GM19035 (cell line): Measurements from ENCODE around the gene LAPTM5.

Source experiments
- ATAC-seq: cut with Tn5 transposase; IDR thresholded peaks from one replicate; pipeline ENCODE4 v1.9.1; 2021; ENCODE audit not compliant: unreplicated experiment

Gene LAPTM5

GRCh38 chr1:30732277-30732996 is 25.1 kb downstream of the LAPTM5 start:
- no peak for ATAC-seq

DNA sequence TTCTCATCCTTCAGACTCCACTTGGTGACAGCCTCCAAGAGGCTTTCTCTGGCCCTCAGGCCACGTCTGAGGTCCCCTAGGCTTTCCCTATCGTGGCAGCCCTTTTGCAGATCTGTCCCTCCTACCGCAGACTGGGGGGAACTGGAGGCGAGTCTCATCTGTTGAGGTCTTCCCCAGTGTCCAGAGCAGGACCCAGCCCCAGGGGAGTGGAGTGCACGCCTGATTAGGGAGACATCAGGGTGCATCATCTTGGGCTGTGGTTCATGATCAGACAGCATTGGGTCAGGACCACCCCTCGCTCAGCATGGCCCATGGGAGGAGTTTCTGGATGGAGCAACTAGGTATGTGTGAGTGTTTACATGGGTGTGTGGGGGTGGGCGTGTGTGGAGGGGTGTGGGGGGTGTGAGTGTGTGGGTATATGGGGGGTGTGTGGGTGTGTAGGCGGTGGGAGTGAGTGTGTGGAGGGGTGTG is 25.7 kb downstream of the LAPTM5 start:
- ATAC-seq = no peak

GRCh38 chr1:30731109-30731805 is 26.3 kb downstream of the LAPTM5 start:
- no peak for ATAC-seq

DNA sequence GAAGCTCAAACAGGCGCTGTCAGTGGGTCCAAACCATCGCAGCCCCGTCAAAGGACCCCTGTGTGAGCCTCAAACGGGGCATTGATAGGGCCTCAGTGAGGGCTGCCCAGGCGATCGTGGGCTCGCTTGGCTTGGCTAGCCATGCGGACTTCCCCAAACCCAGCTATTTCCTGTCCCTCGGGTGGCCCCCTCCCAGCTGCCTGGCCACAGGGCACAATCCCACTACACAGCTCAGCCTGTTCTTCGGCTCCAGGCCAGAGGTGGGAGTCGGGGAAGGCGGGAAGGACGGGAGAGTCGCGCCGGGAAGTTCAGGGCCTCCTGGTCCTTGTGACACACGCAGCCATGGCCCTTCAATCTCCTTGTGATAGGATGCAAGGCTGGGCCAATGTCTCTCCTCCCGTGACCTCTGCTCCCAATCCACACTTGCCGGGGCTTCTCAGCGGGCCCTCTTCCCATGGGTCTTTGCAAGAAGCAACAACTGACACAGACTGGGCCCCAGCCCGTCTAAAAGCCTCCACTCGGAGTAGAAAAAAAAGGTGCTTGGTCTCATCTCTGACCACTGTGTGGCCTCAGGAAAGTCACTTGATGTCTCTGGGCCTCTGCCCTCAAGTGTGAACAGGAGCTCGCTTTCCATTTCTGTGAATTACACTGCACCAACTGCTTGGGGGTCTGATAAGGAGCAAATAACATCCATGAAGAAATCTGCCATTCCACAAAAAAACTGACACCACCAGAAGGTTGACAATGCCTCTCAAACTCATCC is 27.0 kb downstream of the LAPTM5 start:
- ATAC-seq = no peak

DNA sequence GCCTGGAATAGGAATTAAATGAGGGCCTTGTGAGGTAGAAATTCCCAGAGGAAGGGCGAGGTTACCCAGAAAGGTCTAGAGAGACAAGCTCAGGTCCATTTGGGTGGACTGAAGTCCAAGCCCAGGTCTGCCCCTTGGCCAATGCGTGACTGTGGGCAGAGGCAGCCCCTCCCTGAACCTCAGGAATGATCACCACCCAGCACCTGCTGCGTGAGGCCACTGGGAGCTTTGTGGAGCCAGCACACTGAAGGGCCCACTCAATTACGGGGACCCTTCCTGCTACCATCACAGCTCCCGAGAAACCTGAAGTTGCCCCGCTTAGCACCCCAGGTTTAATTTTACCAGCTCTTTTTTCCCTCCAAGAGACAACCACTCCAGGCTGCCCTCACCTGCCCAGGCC is 27.7 kb downstream of the LAPTM5 start:
- no peak for ATAC-seq

DNA sequence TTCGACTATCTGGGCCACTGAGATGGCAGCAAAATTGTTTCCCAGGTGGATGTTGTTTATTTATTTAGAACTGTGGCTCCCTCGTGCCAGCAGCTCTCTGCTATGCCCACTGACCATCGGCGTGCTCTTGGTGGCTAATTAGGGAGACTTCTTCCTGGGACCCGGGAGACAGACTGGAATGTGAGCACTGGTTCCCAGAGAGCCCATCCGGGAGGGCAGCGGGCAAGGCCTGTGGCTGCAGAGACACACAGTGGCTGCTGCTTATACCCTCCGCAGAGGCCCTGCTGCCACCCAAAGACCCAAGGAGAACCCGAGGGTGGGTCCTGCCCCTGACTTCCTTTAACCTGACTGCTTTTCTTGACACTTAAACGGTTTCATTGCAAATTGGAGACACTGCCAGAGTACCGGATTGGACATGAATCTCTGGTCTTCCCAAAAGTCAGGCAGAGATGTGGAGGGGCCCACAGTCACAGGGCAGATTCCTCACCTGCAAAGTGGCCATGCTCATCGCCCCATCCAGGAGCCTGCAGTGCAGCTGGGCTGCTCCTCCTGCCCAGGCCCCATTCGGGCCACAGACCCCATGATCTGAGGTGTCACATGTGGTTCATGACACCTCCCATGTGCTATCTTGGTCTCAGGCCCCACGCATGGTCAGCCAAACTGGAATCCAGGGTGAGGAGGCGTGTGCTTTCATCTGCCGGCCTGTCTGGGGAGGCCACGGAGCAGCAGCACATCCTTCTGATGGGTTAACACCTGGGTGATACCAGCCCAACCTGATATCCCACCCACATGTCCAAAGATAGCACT is 28.5 kb downstream of the LAPTM5 start:
- no peak for ATAC-seq

DNA sequence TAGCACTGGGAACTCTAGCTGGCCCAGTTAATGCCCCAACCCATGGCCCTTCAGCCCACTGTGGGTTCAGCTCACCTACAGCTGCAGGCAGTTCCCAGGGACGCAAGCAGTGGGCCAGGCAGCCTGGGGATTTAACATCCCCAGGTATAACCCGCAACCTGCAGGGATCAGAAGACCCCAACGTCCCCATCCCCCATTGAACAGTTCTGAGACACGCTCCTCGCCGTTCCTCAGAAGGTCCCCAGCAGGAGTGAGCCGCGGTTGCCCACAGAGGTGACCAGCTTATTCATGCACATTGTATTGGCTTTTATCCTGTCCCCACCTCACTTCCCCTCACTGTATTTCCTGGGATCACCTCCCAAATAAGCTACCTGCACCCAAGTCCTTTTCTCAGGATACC is 29.2 kb downstream of the LAPTM5 start:
- ATAC-seq = no peak

- no peak for ATAC-seq
These were observed 29.8 kb downstream of the LAPTM5 start for GRCh38 chr1:30727824-30728223.

DNA sequence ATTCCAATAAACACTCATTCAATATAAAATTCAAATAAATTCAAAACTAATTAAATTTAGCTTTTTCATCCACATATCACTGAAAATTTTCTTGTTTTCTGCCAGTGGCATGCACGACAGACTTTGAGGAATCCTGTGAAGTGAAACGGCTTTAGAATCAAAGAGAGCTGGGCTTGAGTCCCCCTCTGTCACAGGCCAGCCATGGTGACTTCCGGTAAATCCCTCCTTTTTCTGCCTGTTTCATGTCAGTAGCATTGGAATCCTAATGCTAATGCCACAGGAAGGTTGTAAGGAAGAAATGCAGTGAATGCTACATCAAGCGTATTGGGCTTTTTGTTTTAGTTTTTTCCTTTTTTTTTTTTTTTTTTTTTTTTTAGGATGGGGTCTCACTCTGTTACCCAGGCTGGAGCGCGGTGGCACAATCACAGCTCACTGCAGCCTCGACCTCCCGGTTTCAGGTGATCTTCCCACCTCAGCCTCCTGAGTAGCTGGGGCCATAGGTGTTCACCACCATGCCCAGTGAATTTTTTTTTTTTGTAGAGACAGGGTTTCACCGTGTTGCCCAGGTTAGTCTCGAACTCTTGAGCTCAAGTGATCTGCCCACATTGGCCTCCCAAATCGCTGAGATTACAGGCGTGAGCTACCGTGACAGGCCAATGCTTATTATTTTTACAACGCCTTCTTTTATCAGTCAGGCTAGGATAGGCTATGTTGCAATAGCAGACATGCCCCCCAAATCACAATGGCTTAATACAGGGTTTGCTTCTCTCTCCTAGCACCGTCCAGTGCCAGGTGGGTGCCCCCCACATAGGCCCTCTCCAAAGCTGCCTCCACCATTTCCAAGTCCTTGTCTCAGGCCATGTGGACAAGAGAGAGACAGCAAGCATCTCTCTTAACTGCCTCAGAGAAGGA is 30.5 kb downstream of the LAPTM5 start:
- no peak for ATAC-seq

DNA sequence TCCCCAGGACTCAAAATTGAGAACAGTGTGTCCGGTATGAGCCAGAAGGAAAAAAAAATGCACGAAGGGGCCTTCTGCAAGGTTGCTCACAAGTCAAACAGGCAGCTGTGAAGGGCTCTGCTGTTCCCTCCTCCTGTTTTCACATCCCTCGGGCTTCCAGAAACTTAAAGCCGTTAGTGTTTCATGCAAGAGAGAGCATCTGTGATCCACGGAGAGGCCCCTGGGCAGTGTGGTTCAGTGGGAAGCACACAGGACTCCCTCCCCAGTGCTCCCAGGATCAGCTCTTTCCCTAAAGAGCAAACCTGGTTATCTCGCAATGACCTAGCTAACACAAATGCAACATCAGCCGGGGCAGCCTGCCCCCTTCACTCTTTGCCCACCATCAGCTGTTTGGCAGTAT is 31.3 kb downstream of the LAPTM5 start:
- no peak for ATAC-seq

- no peak for ATAC-seq
These were observed 32.0 kb downstream of the LAPTM5 start for GRCh38 chr1:30725450-30726095.

GRCh38 chr1:30724655-30725421 is 32.7 kb downstream of the LAPTM5 start:
- no peak for ATAC-seq

DNA sequence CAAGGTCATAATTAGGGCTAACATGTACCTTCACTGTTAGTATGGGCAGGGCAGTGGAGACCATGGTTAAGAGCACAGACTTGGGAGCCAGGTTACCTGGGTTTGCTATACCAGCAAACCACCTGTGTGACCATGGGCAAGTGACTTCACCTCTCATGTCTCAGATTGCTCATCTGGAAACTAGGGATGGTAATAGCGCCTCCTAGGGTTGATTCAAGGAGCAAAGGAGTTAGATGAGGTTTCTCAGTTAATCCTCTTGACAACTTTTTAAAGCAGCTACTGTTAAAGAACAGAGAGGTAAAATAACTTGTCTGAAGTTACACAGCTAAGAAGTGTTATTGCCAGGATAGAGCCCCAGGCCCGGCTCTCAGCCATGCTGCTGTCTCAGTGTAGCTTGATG is 33.4 kb downstream of the LAPTM5 start:
- ATAC-seq = no peak

GRCh38 chr1:30723331-30723755 is 34.2 kb downstream of the LAPTM5 start, which contains the start of gene MATN1:
TSS of gene MATN1 (minus strand) at chr1:30723585. CDS start at chr1:30723551, 34 bp downstream.
- no peak for ATAC-seq

- ATAC-seq = no peak
These were observed 35.6 kb downstream of the LAPTM5 start for GRCh38 chr1:30721812-30722537.

GRCh38 chr1:30721341-30721793 is 36.2 kb downstream of the LAPTM5 start:
- no peak for ATAC-seq

- no peak for ATAC-seq
These were observed 37.0 kb downstream of the LAPTM5 start for GRCh38 chr1:30720271-30721223.
